Measurements from ENCODE around the gene ACAP3.

The ACAP3 gene, protein sequence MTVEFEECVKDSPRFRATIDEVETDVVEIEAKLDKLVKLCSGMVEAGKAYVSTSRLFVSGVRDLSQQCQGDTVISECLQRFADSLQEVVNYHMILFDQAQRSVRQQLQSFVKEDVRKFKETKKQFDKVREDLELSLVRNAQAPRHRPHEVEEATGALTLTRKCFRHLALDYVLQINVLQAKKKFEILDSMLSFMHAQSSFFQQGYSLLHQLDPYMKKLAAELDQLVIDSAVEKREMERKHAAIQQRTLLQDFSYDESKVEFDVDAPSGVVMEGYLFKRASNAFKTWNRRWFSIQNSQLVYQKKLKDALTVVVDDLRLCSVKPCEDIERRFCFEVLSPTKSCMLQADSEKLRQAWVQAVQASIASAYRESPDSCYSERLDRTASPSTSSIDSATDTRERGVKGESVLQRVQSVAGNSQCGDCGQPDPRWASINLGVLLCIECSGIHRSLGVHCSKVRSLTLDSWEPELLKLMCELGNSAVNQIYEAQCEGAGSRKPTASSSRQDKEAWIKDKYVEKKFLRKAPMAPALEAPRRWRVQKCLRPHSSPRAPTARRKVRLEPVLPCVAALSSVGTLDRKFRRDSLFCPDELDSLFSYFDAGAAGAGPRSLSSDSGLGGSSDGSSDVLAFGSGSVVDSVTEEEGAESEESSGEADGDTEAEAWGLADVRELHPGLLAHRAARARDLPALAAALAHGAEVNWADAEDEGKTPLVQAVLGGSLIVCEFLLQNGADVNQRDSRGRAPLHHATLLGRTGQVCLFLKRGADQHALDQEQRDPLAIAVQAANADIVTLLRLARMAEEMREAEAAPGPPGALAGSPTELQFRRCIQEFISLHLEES

DNA sequence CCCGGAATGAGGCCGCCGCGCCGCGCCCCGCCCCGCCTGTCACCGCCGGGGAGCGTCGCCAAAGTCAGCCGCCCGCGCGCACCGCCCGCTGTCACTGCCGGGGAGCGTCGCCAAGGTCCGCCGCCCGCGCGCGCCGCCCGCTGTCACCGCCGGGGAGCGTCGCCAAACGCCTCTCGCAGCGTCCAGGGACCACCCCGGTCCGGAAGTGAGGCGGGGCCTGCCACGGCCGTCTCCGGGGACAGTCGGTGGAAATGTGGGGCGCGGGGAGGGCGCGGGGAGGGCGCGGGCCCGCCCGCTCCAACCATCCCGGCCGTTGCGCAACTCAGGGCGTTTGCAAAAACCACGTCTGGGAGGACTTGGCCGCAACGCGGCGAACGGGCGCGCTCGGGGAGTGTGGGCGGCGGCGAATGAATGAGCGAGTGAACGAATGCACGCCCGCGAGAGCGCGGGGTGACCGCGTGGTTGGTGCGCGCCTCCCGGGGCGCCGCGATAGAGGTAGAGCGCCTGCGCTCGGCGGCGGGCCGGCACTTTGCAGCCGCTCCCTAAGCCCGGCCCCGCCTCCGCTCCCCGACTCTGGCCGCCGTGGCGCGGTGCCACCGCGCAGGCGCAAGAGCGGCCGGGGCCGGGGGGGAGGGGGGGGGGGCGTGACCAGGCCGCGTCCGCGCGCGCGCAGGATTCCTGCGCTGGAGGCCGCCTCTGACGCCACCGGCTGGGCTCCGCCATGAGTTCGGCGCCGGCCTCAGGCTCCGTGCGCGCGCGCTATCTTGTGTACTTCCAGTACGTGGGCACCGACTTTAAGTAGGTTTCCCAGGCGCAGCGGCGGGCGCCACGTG is at the start of gene ACAP3, which contains the start of gene PUSL1:
Gene ACAP3, minus strand, starts transcription at position 8 of the 833 bp plus-strand sequence. CDS start 115 bp downstream, outside the sequence.
Gene PUSL1, plus strand, starts transcription at position 675 of the 833 bp plus-strand sequence. Its CDS starts 47 bp downstream, at position 722.
- peak; percentile 86 for DNase-seq

DNA sequence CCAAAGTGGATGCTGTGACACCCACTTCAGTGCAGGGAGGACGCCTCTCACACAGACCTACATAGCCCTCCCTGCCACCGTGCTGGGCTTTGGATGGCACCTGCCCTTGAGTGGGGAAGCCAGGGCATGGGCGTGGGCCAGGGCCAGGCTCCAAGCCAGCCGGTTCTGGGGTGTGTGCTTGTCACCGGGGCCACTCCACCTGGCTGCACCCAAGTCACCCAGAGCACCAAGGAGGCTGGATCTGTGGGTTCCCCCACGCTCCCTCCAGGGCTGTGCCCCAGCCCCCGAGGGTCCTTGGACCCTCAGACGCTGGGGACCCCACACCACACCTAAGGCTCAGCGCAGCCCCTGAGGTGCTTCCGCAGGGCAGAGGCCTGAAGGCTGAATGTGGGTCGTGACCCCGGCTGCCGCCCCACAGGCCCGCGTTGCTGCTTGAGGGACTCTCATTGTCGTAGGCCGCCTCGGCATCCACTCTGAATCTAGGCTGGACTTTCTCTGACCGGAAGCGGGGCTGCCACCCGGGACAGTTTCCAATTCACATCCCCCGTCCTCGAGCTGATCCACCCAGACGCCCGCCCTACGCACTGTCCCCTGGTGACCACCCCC is 49.2 kb upstream of the ACAP3 start:
- DNase-seq, result no peak

DNA sequence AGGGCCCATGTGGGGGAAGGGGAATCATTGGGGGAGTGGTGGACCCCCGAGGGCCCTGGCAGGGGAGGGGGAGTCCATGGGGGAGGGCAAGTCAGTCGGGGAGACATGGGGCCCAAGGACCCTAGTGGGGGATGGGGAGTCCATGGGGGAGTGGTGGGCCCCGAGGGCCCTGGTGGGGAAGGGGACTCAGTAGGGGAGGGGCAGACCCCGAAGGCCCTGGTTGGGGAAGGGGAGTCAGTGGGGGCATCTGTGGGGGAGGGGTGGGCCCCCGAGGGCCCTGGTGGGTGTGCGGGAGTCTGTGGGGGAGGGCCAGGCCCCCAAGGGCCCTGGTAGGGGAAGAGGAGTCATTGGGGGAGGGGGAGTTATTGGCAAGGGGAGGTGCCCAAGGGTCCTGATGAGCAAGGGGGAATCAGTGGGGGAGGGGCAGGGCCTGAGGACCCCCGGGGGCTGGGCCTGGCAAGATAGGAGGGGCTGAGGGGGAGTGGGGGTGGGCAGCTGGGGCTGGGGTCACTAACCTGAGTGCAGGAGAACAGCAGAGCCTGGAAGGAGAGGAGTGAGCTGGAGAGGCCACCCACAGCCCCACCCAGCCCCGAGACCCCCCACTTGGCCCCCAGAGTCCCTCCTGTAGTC is 48.6 kb upstream of the ACAP3 start:
- DNase-seq, result no peak

DNA sequence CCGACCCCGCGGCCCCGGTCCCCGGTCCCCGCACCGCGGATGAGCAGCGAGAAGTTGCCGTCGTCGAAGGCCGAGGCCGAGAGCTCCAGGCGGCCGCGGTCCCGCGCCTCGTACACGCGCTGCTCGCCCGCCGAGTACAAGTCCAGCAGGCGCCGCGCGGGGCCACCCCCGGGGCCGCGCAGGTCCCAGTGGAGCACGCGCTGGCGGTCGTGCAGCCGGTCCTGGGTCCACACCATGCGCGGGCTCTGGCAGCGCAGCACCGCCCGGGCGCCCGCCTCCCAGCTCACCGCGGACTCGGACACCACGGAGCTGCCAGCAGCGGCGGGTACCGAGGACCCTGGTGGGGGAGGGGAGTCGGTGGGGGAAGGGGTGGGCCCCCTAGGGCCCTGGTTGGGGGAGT is 47.7 kb upstream of the ACAP3 start:
- DNase-seq, result no peak

DNA sequence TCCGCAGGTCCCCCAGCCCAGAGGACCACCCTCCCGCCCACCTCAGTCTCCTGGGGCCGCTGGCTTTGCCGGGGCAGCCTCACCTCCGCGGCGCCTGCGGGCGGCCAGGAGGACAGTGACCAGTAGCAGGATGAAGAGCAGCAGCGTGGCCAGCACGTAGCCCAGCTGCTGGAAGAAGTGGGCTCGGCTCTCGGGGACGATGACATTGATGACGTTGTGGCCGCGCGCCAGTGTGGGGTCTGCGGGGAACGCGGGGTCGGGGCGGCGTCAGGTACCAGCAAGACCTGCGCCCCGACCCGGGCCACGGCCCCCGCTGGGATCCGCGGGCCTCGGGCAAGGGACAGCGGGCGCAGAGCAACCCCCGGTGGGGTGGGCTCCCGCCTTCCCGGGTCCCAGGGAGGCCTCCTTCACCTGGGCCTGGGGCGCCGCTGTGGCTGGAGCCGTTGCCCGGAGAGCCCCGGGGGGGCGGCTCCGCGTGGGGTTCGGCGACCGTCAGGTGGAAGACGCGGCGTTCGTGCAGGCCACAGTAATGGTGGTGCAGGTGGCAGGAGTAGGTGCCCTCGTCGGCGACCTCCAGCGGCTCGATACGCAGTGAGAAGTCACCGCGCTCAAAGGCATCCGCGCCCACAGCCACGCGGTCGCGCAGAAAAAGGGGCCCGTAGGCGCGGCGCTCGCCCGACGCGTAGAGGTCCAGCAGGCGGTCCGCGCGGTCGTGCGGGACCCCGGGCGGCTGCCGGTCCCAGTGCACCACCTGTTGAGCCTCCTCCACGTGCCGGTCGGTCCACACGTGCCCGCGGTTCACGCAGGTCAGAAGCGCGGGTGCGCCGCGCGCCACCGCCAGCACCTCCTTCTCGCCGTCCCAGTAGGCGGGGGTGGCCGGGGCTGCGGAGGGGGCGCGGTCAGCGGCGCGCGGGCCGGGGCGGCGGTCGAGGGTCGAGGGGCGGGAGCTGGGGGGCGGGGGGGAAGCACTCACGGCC is 46.8 kb upstream of the ACAP3 start:
- DNase-seq, result no peak

DNA sequence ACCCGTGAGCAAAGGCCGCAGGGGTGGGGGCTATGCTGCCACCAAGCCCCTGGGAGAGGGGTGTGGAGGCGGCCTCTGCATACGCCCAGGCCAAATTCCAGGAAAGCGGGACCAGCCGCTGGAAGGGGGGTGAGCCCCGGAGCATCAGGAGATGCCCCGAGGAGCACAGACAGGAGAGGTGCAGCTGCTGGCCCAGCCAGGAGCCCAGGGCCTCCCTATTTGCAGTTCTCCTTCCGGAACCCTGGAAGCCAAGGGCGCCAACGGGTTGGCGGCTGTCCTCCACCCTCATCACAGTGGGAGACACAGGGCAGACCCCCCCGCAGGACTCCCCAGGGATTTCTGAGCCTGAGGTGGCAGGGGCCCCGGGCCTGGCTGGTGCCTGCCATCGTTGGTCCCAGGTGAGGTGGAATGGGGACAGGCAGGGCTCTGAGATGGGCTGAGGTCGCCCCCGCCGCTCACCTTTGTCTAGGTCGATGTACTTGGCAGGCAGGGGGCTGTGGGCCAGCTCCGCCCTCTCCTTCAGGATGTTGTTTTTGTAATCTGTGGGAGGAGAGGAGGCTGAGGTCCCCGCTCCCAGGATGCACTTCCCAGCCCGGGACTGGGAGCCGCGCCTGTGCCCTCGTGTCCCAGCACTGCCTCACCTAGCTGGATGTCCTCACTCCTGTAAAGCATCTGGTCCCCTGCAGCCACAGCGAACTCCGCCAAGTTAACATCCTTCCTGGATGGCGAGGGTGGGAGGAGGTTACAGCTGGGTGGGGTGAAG is 45.8 kb upstream of the ACAP3 start:
- DNase-seq, result no peak

DNA sequence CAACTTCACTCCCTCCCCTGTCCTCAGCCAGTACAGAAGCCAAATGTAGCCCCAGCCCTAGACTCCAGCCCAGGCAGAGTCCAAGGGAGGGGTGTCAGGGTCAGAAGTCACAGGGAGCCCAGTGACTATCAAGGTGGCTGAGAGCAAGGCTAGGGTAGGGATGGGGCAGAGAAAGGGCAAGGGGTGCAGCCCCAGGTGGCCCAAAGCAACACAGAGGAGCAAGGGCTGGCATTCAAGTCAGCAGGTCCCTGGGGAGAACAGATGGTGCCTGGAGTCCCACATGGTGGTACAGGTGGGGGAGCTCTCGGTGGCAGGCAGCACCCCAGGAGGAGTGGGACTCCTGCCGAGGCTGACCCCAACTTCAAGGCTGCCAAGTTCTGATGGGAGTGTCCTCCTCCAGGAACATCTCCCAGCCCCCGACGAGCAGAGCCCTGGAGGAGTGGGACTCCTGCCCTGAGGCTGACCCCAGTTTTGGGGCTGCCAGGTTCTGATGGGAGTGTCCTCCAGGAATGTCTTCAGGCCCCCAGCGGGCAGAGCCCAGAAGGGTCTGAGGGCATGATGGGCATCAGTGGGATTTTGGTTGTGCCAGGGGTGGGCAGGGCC is 45.2 kb upstream of the ACAP3 start:
- no peak for DNase-seq

DNA sequence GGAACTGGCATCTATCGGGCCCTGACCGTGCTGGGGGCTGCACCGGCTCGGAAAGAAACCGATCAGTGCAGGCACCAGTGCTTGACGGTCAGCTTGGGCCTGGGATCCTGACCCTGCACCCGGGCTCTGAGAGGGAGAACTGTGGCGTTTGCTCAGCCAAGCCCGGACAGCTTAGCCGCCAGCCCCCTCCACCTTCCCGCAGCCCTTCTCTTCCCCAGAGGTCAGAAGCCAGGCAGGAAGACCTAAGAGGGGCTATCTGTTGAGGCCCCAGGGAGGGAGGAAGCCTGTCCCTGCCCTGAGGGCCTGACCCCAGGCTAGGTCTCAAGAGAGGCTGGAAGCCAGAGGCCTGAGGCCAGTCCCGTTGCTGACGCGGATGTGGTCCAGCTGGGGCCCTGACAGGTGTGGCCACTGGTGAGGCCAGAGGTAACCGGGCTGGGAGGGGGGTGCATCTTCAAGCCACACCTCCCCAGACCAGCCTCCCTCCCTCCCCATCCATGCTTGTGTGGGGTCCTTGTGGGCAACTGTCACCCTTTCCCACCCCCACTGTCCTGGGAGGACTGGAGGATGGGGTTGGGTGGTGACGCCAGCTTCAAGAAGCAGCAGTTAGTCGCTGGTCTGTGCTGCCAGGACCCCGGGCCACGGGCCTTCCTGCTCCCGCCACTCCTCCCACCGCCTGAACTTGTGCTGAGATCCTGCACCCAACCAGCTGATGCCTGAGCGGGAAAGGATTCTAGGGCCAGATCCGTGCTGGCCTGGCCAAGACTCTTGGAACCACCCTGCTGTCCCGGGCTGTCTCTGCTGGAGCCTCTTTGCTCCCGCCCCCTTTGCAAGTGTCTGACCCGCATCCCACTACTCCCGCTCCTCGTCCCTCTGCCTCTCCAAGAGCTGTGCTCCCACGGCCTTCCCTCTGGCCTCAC is 44.0 kb upstream of the ACAP3 start:
- DNase-seq, result no peak

DNA sequence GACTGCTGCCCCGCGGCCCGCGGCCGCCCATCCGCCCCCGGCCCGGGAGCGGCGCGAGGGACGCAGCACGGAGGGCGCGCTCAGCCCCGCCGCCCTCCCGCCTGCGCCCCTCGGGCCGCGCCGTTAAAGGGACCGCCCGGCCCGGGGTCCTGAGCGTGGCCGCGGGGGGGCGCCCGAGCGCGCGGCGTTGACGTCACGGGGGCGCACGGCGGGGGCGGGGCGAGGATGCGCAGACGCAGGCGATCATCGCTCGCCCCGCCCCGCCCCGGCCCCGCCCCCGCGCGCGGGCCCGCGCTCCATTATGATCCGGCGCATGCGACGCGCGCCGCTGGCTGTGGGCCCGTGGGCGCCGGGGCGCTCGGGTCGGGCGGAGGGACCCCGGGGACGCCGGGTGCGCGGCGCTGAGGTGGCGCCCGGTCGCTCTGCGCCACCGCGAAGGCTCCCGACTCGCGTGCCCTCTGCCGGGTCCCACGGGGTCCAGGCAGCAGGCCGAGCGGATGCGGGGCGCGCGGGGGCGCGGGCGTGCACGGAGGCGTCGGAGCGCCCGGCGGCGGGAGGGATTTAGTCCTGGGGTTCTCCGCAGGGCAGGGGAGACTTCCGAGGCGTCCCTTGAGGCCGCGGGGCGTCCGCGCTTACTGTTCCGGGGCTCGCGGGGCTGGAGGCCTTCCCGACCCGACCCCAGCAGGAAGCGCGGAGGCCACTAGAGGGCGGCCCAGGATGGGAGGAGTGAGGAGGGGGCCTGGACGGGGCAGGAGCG is 41.7 kb upstream of the ACAP3 start, which contains the start of gene DVL1:
Gene DVL1, minus strand, starts transcription at position 163 of the 757 bp plus-strand sequence. CDS start 353 bp downstream, outside the sequence.
- no peak for DNase-seq

DNA sequence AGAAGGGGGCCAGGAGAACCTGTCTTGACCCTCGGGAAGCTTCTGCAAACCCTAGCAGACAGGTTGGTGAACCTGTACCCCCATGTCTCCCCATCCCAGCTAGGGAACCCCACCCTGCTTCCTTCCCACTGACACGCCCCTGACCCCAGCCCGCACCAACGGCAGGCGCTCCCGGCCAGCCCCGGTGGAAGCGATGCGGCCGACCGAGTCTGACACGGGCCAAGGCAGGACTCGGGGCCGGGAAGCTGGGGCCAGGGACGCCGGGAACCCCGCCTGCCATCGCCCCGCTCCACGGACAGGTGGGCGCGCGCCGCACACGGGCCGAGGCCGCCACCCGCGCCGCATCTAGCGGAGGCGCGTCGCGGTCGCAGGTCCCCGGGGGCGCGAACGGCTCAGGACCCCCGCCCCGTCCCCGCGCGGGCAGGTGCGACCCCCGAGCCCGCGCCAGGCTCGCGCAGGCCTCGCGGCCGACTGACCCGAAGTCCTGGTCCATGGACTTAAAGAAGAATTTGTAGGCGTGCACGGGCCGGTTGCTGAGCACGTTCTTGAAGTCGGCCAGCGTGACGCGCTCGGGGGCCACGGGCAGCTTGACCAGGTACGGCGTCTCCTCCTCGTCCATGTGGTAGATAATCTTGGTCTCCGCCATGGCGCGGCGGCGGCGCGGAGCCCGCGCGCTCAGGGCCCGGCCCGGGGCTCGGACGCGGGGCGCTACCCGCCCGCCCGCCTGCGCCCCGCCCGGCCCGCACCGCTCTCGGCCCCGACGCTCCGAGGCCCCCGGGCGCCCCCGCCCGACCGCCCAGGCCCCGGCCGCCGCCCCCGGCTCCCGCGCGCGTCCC is 40.9 kb upstream of the ACAP3 start:
- no peak for DNase-seq

DNA sequence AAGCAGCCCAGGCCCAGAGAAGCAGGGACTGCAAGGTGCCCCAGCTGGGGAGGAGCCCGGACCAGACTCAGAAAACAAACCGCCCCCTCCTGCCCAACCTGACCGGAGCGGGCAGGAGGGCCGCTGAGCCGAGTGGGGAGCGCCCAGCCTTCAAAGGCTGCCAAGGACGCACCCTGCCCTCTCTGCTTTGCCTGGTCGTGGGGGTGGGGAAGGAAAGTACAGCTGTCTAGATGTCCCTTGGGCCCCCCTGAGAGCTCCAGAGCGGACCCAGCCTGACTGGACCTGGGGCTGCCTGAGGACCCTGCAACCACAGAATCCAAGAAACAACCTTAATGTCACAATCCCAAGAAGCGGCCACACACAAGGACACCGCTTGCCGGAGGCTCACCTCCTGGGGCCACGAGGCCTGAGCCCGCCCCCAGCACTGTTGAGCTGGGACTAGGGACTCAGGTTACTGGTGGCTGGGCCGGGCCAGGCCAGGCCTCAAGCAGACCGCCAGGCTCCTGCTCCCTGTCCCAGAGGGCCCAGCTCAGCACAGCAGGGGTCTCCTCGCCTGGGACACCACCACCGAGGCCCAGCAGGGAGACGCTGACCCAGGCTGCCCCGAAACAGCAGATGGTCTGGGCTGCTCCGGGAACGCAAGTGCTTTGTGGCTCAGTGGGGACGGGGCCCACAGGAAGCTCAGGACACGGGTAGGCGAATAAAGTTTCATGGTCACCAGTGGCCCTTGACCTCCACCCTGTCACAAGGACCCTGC is 40.1 kb upstream of the ACAP3 start:
- DNase-seq, result no peak

DNA sequence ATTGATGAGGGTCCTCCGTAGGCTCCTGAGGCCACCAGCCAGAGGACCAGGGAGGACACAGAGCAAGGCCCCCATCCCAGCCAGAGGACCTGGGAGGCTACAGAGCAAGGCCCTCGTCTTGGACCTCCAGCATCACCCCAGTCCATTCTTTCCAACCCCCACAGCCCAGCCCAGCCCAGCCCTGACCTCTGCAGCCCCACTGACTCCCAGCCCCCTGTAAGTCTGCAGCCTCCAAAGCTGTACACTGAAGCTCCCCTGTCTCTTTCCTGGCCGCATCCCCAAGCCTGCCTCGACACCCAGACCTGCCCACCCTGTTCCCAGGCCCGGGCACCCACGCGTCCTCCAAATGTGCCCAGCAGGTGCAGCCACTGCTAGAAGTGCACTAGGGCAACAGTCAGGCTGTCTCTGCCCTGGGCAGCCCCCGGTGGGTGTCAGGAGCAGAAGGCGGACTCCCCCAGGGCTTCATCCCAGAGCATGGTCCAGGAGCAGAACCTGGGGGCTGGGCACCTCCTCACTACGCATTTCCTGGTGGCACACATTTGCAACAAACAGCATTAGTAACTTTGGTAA is 39.4 kb upstream of the ACAP3 start:
- no peak for DNase-seq

DNA sequence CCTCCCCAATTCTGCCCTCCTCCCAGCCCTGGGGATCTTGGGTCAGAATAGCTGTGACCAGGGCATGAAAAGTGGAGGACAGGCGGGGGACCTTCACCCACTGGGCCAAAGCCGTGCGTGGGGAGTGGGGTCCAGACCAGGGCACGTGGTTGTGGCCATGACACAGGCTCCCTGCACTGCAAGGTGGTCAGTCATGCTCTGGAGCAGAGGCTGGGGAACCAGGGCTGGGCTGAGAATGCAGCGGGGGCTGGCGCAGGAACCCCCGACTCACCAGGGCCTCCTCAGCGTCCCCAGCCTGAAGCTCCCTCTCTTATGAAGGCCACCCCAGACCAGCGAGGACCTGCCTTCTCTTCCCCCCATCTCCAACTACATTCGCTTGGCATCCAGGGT is 38.8 kb upstream of the ACAP3 start:
- DNase-seq, result no peak

DNA sequence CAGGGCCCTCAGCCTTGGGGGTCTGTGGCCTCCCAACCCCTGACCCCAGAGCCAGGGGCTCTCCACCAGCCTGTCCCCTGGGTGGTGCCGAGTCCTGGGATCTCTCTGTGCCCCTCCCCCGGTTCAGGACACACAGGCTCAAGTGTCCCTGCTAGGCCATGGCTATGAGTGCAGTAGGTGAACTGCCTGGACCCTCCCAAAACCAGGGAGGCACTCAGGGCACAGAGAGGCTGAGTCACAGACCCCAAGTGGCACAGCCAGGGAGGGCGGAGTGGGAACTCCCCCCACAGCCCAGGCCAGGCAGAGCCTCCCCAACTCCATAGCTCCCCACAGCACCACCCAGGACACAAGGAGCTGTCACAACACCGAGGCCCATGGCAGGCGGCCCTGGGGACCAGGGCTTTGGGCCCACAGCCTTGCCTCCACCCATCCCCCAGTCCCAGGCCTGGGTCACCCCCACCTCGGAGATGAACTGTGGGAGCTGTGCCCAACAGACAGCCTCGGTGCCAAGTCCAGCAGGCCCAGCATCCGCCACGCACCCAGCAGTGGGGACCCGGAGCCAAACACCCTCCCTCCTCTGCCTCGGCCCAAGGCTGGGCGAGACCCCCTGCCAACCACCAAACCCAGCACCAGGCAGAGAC is 38.2 kb upstream of the ACAP3 start:
- DNase-seq, result no peak

DNA sequence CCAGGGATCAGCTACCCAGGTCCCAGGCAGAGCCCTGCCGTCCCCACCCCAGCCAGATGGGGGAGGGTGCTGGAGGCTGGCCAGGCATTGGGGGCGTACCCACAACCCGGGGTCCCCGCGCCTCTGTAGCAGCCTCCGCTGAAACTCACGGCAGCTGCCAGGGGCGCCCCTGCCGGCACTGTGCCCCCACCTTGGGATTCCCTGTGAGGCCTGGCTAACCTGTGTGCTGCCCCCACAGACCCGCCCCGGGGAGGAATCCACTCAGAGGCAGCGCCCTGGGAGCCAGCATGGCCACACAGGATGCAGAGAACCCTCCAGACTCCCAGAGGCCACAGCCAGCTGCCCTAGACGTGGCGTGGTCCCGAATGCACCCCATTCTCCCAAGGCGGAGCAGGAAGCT is 37.7 kb upstream of the ACAP3 start:
- no peak for DNase-seq

All from NCI-H1092 treated with DMSO at 0.1 percent for 48 hours (cell line).